Measurements from ENCODE around the gene PDE4B.

PDE4B gene

GRCh38 chr1:66013371-66013770, 220.7 kb downstream of the PDE4B start:
- H3K36me3 ChIP-seq: no peaks in the 10 kb centered on the region
- TF ChIP-seq, protein P1, sequence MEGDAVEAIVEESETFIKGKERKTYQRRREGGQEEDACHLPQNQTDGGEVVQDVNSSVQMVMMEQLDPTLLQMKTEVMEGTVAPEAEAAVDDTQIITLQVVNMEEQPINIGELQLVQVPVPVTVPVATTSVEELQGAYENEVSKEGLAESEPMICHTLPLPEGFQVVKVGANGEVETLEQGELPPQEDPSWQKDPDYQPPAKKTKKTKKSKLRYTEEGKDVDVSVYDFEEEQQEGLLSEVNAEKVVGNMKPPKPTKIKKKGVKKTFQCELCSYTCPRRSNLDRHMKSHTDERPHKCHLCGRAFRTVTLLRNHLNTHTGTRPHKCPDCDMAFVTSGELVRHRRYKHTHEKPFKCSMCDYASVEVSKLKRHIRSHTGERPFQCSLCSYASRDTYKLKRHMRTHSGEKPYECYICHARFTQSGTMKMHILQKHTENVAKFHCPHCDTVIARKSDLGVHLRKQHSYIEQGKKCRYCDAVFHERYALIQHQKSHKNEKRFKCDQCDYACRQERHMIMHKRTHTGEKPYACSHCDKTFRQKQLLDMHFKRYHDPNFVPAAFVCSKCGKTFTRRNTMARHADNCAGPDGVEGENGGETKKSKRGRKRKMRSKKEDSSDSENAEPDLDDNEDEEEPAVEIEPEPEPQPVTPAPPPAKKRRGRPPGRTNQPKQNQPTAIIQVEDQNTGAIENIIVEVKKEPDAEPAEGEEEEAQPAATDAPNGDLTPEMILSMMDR (IDR thresholded peaks at IDR 0.05): no peak
- H3K27me3 ChIP-seq: no peaks in the 10 kb centered on the region
- no peak overlapping the region for H3K4me3 ChIP-seq (ENCODE audit: low read depth in 1 of 2, low read length in 1 of 2)
- H3K4me1 ChIP-seq (ENCODE audit: control insufficient read depth in 1 of 2, insufficient read depth in 1 of 2, low read depth in 1 of 2, low read length in 1 of 2): peaks cover 12 to 20% of the 10 kb centered on the region in 2 experiments
- no peak overlapping the region for H3K27ac ChIP-seq
- H3K9me3 ChIP-seq: no peaks in the 10 kb centered on the region

DNA sequence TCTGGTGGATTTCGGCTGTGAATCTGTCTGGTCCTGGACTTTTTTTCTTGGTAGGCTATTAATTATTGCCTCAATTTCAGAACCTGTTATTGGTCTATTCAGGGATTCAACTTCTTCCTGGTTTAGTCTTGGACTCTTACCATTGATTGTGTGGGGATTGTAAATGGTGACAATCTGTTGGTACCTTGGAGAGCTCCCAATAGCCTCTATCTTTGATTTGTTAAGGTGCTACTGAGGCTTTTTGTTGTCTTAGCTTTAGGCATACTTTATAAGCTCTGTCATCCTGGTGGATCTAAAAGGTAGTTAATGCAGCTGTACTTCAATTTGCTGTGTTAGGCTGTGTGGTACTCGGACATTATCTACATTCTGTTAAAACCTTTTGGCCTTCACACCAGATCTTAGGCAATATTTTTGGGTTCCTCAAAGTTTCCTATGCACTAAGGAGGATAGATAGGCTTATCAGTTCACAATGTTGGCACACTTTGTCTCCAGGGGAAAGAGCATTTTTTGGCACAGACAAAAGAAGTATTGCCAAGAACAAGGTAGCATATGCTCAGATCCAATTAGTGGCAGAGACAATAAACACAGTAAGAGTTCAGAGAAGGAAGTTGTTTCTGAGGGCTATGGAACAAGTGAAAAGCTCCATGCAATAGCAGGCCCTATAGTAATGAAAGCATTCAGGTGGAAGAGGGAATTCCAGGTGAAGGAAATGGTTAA, 230.4 kb downstream of the PDE4B start:
- Histone ChIP-seq H3K36me3 (no peaks in the 10 kb centered on the region), H3K4me3 (ENCODE audit: low read depth in 1 of 2, low read length in 1 of 2) (no peak overlapping the region), H3K27ac (no peak overlapping the region), H3K9me3 (no peaks in the 10 kb centered on the region), H3K27me3 (no peaks in the 10 kb centered on the region), H3K4me1 (ENCODE audit: control insufficient read depth in 1 of 2, insufficient read depth in 1 of 2, low read depth in 1 of 2, low read length in 1 of 2) (no peaks in the 10 kb centered on the region)
- TF ChIP-seq, protein P1 (IDR thresholded peaks at IDR 0.05): no peak

DNA sequence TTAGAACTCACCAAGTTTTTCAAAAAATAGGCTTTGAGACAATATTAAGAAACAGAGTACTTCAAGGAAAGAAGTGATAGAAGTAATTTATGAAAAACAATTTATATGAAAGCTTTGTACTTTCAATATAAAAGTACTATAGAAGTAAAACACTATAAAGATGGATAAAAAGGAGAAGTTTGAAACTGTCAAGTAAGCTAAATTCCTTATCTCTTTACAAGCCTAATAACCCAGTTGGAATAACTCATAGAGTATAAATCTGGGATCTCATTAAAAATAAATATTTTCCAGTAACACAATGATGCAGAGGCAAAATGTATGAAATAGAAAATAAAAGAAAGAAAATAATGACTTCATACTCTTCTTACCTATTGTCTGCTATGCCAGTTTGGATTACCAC, 232.5 kb downstream of the PDE4B start:
- Histone ChIP-seq H3K4me3 (ENCODE audit: low read depth in 1 of 2, low read length in 1 of 2) (no peak overlapping the region), H3K36me3 (no peaks in the 10 kb centered on the region), H3K27ac (no peak overlapping the region), H3K27me3 (no peaks in the 10 kb centered on the region), H3K9me3 (no peaks in the 10 kb centered on the region), H3K4me1 (ENCODE audit: control insufficient read depth in 1 of 2, insufficient read depth in 1 of 2, low read depth in 1 of 2, low read length in 1 of 2) (no peaks in the 10 kb centered on the region)
- TF ChIP-seq, protein P1 (IDR thresholded peaks at IDR 0.05): no peak

DNA sequence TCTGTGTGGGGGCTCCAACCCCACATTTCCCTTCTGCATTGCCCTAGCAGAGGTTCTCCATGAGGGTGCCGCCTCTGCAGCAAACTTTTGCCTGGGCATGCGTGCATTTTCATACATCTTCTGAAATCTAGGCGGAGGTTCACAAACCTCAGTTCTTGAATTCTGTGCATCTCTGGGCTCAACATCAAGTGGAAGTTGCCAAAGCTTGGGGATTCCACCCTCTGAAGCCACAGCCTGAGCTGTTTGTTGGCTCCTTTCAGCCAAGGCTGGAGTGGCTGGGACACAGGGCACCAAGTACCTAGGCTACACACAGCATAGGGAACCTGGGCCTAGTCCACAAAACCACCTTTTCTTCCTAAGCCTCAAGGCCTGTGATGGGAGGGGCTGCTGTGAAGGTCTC, 235.3 kb downstream of the PDE4B start:
- no peak overlapping the region for H3K4me3 ChIP-seq (ENCODE audit: low read depth in 1 of 2, low read length in 1 of 2)
- no peaks in the 10 kb centered on the region for H3K4me1 ChIP-seq (ENCODE audit: control insufficient read depth in 1 of 2, insufficient read depth in 1 of 2, low read depth in 1 of 2, low read length in 1 of 2)
- no peak overlapping the region for H3K27ac ChIP-seq
- H3K9me3 ChIP-seq: no peaks in the 10 kb centered on the region
- no peaks in the 10 kb centered on the region for H3K36me3 ChIP-seq
- H3K27me3 ChIP-seq: no peaks in the 10 kb centered on the region
- TF ChIP-seq, protein P1 (IDR thresholded peaks at IDR 0.05): no peak

GRCh38 chr1:66033781-66034180, 241.1 kb downstream of the PDE4B start:
- Histone ChIP-seq H3K4me3 (ENCODE audit: low read depth in 1 of 2, low read length in 1 of 2) (no peak overlapping the region), H3K27me3 (no peaks in the 10 kb centered on the region), H3K36me3 (no peaks in the 10 kb centered on the region), H3K27ac (no peak overlapping the region), H3K9me3 (no peaks in the 10 kb centered on the region), H3K4me1 (ENCODE audit: control insufficient read depth in 1 of 2, insufficient read depth in 1 of 2, low read depth in 1 of 2, low read length in 1 of 2) (no peaks in the 10 kb centered on the region)
- TF ChIP-seq, protein P1 (IDR thresholded peaks at IDR 0.05): no peak

Measured in neutrophil (primary cell).